CD4-positive, alpha-beta T cell treated with Interleukin-6 at 100 ng/mL for 8 hours (primary cell): Measurements from ENCODE around the gene ZFAND2B.

Experiments used
- DNase-seq: peaks from one replicate; pipeline ENCODE4 v3.0.0-alpha.2; 2020; ENCODE audit warnings: mixed read lengths, low spot score

Gene ZFAND2B

DNA sequence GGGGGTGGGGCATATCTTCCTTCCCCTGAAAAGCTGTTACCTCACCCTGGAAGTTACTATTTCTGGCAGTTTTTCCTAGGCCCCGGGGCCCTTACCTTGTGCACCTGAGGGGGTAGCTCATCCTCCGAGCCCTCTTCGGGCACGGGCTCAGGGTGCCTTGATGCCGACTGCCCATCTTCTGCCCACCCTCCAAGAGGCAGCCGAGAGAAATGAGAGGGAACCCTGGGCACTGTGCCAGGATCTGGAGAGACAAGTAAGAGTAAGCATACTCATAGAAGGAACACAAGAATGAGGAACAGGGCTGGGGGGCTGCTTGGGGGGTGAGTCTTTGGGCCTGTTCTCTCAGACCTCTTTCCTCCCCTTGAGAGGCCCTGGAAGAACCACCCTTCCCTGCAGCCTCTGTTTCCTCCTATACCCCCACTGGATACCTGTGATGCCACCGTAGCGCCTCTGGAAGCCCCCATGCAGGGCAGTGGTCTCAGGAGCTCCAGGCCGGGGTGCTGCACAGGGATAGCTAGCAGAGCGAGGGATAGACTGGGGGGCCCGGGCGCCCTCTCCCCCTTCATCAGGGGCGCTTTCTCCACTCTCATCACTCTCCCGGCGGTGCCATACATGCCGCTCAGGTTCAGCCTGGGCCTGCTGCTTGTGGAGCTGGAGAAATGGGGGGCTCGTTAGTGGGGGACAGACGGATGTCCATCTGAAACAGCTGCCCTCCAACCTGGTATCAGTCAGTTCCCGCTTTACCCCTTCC, 14.2 kb downstream of the ZFAND2B start:
- DNase-seq: no peak

DNA sequence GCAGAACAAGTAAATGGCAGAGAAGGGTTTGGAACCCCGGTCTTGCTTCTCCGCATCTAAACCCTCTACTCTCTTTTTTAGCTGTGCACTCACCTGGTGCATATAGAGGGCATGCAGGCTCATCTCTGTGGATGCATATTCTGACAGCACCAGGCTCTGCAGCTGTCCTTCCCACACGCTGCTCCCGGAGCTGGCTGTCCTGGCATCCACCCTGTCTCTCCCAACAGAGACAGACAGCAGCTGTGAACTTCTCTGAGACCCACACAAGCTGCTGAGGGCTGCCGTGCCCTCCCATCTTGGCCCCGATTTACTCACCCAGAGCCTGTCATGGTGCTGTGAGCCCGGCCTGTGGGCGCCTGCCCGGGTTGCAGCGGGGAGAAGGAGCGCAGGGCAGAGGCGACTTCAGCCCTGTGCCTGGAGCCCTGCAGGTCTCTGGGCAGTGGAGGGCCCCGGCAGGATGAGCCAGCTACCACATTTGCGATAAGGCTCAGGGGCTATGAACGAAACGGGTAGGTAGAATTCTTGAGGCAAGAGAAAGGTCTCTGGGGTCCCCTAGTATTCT, 15.5 kb downstream of the ZFAND2B start:
- DNase-seq: no peak

DNA sequence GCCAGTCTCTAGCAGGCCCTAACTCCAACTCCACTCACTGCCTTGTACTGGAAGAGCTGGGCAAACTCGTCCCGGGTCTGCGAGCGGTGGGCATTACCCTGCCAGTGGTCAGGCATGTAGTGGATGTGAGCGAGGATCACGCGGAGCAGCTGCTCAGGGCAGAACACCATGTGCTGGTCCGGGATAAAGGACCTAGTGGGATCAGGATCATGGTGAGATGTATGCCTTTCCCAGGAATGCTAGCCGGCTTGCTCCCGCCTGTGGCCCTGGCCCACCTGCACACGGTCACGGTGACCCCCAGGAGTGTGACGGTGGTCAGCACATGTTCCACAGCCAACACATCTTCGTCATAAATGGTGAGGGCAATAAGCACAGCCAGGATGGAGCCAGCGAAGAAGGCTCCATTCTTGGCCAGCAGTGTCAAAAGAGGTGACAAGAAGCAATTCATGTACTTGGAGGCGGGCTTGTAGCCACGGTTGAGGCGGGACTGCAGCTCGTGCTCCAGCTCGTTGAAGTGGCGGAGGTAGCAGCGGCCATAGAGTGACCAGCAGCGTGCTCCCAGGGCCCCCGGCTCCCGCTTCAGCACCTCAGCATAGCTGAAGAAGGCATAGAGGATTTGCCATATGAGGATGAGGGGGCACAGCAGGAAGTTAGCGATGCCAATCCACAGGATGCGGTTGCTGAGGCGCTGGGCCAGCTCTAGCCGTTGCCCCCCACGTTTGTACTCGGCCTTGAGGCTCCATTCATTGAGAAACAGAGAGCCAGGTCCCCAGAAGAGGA, 17.4 kb downstream of the ZFAND2B start:
- no peak for DNase-seq

DNA sequence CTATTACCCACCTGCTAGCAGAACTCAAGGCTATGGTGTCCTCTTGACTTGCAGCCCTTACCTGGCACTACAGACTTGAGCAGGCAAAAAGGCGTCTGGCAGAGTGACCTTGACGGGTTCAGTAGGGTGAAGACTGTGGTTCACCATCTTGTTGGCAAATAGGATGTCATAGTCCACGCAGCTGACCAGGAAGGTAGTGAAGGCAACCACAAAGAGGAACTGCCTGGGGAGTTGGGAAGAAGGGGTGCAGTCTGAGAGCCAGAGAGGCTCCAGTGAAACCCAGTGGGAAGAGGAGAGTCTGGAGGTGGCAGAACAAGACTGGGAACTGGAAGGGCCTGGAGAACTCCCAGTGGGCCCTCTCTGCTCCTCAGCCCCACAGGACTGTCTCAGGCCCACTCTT, 18.8 kb downstream of the ZFAND2B start:
- DNase-seq: no peak

DNA sequence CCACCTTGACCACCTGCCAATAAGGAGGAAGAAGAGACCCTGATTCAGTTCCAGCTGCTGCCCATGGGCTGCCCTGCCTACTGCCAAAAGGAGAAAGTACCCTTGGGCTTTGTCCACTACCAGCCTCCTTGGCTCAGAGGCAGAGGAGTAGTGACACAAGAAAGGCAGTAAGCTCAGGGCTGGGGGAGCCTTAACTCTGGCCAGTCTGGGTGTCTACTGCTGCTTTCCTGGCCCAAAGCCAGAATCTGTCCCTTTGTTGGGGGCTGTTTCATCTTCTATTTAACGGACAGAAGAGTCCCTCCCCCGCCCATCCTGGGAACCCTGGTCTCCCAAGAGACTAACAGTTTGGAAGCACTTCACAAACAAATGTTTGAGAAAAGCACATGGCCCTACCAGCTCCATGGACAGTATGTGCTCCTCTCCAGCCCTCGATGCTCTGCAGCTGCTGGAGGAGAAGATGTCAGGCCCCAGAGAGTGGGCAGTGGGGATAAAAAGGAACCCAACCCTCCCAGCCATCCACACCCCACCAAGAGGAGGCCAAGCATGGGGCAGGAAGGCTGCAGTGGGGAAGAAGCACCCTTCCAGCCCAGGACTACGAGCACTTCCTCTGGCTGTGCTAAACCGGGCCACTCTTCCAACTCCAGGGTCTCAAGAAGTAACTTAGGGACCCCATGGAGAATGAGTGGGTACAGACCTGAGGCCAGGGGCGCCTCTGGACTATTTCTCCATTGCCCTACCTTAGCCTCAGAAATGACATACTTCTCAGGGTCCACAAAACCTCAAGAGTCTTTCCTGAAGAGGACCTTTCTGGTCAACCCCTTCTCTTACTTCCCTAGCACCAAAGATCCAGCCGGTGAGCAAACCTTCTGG, 21.7 kb downstream of the ZFAND2B start:
- DNase-seq: no peak

DNA sequence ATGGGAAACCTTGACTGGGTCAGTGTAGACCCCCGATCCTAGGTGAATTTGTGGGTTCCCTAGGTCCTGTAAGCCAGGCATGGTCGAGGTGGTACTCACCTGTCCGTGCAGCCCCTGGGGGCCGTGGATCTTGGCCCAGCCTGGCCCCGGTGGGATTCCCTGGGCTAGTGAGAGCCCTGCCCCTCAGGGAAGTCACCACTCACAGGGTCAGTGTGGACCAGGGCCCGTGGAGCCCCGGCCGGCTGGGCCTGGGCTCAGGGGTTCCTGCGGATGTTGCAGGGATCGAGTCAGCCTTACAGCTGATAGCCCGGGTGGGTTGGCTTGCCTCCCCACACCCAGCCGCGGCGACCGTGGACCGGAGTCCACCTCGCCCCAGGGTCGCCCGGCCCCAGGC, 22.3 kb downstream of the ZFAND2B start:
- no peak for DNase-seq

DNA sequence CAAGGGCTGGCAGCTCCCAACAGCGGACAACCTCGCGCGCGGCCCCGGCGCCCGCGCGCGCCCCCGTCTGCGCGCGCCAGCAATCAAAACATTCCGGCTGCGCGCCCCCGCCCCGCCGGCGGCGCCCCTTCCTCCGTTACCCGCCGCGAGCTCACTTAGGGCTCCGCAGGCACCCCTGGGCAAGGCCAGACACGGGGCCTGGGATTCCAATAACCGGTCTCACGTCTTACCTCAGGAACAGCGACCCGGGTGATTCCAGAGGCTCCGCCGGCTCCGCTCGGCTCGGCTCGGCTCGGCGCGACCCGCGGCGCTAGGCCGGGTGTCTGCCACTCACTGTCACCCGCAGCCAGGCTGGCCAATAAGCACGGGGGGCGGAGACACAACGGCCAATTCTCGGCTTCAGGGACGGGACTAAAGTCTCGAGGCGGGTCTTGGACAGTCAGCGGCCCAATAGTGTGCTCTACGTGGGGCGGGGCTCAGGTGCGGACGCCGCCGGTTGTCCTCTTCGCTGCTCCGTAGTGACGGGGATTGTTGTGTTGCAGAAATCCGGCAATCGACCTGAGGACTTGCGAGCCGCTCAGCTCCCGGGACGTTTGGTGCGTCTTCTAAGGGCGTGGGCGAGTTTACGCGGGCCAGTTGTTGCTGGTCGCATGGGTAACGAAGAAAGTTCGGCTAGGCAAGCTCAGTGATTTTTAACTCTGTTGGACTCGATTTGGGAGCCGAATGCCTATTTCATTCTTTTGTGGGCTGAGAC, 22.9 kb downstream of the ZFAND2B start, which contains the start of the genes ANKZF1 and ATG9A:
Gene ANKZF1 (plus strand): TSS at position 502 of the 754 bp plus-strand sequence. CDS start 452 bp downstream, outside the sequence.
Gene ATG9A (minus strand): TSS at position 332 of the 754 bp plus-strand sequence. CDS start 1,612 bp downstream, outside the sequence.
- DNase-seq: peak; percentile 98

DNA sequence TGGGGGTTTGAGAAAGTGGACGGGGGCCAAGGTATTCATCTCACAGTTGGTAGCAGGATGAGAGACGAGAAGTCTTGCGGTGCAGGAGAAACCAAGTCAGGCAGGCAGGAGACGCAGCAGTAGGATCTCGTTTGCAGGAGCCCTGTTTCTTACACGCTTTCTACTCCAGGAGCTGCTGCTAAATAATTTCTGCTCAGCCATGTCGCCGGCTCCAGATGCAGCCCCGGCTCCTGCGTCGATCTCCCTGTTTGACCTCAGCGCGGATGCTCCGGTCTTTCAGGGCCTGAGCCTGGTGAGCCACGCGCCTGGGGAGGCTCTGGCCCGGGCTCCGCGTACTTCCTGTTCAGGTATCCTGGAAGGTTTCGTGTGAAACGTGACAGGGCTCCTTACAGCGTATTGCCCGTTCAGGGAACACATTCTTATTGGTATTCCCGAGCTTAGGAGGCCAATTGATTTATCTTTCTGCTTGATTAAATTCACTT, 23.5 kb downstream of the ZFAND2B start:
- DNase-seq: peak; percentile 36

DNA sequence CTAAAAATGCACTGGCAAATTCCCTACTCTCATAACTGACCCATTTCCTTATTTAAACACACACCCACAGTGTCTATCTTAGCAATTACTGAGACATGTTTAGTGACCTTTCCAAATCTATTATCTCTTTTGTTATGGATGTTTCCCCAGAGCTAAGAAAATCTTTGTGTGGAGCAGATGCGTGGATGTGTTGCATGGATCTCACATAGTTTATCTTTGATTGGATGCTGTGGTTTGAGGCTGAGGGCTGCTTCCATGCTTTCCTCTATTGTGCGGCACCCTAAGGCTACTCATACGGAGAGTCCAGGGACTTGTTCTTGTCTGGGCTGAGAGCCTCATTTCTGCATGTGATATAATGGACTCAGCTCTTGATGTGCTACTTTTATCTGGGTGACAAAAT, 27.7 kb downstream of the ZFAND2B start:
- DNase-seq: no peak

DNA sequence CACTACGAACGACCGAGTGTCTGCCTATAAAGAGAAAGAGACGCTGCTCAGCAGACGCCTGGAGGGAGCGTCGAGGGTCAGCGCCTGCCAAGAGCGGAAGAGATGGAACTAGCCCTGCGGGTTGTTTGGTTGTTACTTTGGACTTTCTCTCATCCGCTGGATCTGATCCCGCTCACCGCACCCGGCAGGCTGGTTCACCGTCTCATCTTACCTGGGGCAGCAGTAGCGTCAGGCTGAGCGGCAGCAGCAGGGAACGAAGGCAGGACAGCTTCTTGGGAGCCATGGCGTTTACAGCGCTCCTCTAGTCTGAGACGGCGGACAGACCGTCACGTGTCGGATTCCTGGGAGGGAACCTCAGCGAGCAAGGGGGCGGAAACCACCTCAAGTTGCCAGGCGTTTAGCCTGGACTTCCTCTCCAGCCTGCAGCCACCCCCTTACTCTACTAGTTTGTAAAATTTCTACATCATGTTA, 36.7 kb downstream of the ZFAND2B start:
- DNase-seq: no peak

DNA sequence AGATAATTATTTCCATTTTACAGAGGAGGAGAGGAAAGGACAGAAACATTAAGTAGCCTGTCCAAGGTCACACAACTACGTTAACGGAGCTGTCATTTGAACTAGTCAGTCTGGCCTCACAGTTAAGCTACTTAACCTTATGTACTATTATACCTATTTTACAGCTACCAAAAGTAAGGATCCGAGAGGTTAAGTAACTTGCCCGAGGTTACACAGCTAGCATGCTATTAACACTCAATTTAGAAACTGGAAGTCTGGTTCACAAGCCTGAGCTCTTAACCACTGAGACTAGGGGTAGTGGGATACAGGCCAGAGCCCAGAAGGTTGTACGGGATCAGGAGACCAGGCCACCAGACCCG, 38.2 kb downstream of the ZFAND2B start:
- no peak for DNase-seq

DNA sequence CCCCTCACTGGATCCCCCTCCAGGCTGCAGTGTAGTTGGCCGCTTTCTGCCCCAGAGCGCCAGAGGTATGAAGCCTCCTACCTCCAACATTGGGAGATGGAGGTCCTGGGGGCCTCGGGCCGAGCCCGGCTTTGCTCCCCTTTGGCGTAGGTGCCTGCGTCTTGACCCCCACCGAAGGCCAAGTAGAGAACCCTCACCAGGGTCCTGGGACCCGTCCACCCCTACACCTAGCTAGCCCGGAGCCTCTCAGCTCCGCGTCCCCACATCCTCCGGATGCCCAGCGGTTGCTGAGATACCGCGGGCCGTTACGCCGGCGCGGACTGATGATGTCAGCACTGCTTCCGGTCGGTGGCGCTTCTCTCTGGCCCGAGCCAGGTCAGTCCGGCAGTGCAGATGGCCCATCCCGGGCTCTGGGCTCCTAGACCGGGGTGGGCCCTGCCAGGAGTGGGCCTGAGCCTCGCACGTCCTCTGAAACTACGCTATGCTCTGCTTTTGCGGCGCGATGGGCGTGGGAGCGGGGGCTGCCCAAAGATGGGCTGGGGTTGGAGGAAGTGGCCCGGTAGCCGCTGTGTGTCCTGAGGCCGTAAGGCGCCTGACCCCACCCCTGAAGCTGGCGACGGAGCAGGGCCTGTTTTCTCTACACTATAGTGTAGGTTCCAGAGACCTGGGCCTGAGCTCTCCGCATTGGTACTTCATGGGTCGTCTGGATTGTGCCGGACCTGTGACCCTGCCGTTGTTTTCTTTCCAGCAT, 38.7 kb downstream of the ZFAND2B start, which contains the start of the genes GLB1L and STK16:
Gene GLB1L (minus strand): TSS at position 297 of the 751 bp plus-strand sequence. CDS start 1,871 bp downstream, outside the sequence.
Gene STK16 (plus strand): TSS at position 332 of the 751 bp plus-strand sequence. CDS start 521 bp downstream, outside the sequence.
- DNase-seq: peak; percentile 85

DNA sequence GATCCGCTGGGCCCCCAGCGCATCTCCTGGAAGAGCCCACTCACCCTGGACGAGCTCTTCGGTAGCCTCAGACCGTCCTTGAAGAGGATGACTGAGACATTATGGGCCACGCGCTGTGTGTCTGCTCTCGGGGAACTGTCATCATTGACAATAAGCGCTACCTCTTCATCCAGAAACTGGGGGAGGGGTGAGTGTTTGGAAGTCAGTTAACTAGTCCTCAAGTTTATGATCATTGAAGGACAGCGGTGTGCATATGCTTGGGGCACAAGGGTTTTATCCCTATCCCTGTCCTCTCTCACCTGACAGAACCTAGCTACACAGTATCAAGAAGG, 39.3 kb downstream of the ZFAND2B start:
- no peak for DNase-seq

DNA sequence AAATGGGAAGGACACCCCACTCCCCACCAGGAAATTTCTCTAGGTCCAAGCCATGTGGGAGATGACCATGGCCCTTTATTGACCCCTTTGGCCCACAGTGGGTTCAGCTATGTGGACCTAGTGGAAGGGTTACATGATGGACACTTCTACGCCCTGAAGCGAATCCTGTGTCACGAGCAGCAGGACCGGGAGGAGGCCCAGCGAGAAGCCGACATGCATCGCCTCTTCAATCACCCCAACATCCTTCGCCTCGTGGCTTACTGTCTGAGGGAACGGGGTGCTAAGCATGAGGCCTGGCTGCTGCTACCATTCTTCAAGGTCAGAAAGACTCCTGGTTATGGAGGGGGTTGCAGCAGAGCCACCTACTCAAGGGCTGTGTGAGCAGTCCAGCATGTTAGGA, 40.0 kb downstream of the ZFAND2B start:
- no peak for DNase-seq

DNA sequence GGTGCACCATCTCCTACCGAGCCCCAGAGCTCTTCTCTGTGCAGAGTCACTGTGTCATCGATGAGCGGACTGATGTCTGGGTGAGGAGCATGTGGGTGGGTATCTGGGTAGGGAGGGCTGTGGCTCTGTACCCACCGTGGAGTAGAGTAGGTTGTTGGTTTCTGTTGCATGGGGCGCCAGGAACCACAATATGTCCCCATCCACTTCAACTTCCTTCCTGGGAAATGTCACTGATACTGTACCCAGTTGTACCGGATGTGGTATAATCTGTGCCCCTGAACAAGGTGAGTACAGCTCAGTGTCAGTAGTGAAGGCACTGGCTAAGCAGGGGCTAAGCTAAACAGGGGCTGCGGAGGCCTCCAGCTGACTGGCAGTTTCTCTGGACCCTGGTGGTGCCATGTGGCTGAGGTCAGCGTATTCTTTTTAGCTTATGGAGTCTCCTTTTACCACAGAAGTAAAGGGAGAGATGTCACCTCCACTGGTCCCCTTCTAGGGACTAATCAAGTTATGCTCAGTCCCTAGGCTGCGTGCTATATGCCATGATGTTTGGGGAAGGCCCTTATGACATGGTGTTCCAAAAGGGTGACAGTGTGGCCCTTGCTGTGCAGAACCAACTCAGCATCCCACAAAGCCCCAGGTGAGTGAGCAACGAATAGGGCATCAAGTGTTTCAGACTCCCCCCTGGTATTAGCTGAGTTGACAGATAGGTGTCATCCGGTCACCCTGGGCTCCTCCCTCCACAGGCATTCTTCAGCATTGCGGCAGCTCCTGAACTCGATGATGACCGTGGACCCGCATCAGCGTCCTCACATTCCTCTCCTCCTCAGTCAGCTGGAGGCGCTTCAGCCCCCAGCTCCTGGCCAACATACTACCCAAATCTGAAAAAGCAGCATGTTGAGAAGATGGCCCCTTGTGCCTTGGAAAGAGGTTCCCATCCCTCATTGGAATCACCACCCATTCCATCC, 41.4 kb downstream of the ZFAND2B start:
- peak; percentile 84 for DNase-seq

DNA sequence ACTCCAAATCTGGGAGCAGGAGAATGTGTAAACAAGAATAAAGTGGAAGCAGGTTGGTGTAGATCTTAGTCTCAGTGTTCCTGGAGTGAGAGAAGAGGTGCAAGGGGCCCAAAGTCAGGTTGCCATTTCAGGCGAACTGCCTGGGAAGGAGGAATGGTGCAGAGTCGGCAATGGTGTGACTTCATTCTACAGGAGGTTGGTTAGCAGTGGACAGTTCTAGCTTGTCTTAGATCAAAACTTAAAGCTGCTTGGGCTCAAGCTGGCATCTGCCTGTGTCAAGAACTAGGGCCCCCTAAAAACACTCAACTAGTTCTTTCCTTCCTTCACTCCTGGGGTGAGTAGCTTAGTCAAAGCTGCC, 42.2 kb downstream of the ZFAND2B start:
- no peak for DNase-seq

DNA sequence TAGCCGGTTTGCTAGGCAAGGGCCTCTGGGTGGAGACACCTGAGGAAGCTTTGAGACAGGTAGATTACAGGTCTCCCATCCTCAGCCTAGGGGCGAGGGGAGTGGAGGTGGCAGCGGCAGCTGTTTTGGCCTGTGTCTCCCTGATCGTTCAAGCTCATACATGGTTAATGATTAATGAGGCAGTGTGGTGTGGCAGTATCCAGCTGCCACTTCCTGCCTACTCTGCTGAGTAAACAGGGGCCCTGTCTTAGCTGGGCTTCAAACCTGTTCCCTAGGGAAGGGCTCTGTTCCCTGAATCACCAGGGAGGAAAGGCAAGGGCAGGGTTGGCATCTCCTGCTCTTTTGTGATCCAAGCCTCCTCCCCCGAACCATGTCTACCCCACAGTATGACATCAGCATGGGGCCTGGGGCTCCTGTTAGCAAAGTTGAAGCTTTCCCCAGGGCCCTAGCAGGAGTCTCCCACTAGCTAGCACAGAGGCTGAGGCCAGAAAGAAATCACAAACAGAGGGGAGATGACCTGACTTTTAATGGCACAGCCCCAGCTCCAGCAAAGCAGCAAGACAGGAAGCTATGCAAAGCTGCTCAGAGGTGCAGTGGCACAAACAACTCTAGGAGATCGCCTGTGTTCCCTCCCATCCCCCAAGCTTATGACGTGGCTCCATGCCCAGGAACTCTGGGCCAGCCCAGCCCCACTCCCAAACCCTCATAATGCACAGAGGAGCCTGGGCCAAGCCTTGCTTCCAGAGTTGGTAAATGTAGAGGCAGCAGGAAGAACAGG, 42.8 kb downstream of the ZFAND2B start:
- peak; percentile 75 for DNase-seq
